NCI-H748 treated with DMSO at 0.1 percent for 48 hours (cell line): ENCODE results near the gene CIAPIN1.

ENCODE experiments used
- DNase-seq: peaks from one replicate; lab custom pipeline; 2025; lab: John Stamatoyannopoulos, UW

CIAPIN1 gene

DNA sequence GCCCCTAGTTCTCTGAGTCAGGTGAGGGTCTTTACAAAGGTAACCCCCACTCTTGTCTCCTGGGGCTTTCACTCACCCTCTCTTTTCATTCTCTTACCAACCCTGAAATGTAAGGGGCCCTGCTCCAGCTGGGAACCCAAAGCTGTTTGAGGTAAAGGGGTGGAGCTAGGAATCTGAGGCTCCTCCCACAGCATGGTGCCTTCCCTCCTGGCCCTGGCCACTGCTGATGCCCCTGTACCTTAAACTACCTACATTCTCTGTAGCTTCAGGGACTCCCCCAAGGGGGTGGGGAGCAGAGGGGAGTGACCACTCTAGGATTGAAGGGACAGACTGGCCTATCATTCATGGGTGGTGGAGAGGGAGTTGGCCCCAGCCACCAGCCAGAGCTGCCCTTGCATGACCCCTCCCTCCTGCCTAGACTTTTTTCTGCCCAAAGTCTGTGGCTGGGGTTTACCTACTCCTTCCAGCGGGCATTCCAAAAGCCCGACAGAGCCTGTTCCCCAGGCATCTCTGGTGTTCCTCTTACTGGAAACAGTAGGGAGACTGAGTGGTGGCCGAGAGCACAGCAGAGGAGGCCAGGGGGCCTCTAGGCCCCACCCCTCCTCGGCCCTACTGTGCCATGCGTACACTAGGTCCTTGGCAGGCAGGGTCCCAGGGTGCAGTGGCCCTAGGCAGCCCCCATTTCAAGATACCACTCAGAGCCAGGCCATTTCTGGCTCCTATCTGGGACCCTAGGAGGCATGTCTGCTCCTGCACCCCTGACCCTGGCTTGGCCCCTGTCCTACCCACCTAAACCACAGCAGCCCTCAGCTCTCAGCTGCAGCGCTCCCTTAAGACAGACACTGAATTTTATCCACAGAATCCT is 29.6 kb upstream of the CIAPIN1 start:
- no peak for DNase-seq

DNA sequence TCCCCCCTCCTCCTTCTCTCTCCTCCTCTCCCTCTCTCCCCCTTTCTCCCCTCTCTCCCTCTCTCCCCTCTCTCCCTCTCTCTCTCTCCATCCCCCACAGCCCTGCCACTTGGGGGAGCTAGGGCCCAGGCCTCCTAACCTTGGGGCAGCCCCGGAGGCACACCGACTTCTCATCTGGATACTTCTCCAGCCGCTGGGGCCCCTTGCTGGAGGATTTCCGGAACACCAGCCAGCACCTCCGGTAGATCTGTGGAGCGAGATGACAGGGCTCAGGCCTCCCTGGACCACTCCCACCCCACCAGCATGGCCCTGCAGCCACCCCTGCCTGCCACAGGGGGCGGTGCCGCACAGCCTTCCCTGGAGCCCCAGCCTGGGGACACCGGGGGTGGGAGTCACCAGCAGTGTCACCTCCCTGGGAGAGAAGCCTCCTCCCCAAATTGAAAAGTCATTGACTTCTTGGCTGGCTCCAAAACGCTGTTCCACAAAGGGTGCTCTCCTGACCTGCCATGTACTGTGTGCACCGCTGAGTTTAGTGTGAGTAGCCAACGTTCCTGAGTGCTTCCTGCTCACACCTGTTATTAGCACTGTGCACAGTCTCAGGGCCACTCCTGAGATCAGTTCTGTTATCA is 28.6 kb upstream of the CIAPIN1 start:
- peak; percentile 1 for DNase-seq

DNA sequence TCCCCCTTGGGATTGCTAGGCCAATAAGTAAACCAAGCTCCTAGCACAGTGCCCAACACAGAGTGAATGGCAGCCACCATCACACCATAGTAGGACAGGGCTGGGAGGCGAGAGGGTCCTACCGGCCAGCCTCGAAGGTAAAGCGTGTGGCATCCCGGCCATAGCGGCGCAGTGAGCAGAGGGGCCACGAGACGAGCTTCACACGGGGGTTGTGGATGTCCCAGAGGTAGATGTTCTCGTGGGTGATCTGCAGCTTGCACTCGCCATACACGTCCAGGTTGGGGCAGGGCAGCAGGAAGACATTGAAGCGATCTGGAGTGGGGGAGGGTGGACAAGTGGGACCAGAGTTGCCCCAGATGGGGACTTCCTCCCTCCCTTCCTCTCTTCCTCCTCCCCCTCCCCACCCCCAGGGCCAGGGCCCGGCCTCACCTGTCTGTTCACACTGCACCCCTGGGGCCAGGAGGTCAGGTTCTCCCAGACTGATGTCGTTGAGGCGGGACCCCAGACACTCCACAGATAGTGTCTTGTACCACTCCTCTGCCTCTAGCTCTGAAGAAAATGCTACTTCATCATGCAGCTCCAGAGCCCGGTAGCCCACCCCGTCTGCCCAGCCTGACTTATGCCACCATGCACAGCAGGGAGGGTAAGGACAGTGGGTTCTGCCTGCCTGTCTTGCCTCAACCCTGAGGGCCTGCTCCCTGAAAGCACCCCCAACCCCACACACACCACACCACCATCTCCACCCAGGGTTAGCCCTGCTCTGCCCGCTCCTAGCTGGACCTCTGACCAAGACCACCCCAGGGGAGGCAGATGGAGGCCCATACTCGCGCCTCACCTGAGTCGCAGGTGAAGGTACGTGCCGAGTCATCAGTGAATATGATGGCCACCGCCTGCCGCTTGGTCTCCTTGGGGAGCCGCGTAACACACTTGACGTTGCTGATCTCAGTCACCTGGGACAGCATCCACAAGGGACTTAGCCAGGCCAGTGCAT is 27.8 kb upstream of the CIAPIN1 start:
- no peak for DNase-seq

DNA sequence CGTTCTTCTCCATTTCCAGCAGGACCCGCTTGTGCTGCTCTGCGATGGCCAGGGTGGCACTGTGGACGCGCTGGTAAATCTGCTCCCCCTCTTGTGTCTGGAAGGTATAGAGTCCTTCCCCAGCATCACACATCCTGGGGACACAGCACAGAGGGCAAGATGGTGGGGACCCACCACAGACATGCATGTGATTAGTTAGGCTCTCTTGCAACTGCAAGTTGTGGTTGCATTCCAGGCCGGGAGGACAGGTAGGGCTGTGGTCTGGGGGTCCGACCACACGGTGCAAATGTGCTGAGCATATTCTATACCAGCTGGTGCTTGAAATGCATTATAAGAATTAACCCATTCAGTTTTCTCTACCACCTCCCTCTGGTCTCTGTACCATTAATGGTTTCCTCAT is 26.7 kb upstream of the CIAPIN1 start:
- no peak for DNase-seq

DNA sequence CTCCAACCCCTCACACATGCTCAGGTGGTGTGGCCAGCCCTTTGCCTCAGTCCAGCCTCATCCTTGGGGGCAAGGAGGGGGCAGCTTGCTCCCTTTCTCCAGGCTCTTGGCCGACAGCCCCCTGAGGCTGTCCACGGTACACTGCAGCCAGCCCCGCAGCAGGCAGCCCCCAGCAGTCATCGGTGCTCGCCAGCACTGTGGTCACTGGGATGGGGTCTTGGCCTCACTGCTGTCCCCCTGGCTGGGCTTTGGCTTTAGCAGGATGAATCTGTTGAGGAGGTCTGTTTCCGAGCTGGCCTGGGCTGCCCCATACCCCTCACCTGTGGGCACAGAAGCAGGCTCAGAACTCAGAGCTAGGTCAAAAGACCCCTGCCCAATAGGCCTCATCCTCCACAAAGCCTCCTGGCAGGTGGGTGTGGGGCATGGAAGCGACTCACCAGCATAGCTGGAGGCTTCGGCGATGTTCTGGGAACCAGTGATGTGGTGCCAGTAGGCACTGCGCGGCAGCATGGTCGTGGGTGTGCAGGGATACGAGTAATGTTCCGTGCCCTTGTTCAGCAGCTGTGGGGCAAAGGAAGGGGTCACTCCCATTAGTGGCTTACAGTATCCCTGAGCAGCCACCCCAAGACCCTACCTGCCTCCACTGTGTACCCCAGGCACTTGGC is 26.1 kb upstream of the CIAPIN1 start:
- DNase-seq = no peak

DNA sequence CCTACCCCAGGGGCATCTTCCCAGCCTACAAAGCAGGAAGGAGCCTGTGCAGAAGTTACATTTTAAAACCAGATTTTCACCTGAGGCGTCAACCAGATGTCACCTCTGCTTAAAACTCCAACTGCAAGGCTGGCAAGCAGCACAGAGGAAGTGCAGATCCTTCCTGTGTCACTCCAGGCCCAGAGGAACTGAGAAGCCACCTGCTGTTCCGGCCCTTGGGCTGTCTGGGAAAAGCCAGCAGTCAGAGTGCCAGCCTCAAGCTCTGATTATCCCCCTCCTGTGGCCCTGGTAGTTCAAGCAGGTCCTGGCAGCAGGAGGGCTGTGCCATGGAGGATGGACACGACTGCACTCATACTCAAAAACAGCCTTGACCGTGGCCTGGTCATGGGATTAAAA is 25.5 kb upstream of the CIAPIN1 start:
- no peak for DNase-seq

DNA sequence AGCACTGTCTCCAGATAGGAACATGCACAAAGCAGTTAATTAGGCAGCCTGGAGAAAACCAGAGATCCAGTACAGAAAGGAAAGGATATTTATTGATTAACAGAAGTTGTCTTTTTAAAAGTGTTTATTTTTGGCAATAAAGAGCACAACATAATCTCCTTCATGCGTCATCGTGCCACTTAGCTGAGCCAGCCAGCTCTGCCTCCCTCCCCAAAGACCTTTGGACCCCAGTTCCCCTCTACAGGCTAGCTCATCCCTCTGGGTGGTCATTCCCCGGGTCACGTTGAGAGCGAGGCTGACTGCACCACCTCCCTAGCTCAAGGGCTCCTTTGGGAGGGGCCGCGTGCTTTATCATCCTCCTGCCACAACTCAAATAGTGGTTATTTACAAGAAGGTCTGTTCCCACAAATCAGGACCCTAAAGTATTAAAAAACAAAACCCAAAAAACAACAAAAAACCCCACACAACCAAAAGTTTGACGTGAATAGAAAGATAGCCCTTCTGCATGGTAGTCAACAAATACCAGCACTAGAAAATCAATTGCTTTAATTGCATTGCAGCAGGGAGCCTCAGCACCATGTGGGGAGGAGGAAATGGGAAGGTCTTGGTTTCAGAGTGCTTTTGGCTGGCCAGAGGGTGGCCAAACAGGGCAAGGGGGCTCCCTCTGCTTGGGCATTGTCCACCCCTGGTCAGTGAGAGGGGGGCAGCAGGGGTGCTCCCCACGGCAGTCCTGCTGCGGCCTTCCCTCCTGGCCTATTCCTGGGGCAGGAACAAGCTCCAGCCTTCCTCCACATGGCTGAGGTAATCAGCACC is 24.9 kb upstream of the CIAPIN1 start:
- DNase-seq = no peak

DNA sequence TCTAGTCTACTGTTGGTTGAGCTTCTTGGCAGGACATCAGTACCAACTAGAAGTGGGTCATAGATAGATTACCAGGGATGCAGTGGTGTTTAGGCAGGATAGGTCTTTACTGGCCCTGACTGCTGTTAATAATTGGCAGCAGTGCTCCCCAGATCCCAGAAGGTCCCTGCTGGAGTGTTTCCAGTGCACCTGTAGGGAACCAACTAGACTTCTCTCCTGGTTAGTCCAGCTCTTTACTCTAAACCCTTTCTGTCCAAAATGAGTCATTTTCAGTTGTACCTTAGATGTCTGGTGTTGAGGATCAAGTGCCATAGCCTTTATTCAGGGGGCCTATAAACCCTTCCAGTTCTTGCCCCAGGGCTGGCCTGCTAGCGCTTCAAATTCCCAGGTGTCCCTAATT is 24.0 kb upstream of the CIAPIN1 start:
- DNase-seq = no peak

DNA sequence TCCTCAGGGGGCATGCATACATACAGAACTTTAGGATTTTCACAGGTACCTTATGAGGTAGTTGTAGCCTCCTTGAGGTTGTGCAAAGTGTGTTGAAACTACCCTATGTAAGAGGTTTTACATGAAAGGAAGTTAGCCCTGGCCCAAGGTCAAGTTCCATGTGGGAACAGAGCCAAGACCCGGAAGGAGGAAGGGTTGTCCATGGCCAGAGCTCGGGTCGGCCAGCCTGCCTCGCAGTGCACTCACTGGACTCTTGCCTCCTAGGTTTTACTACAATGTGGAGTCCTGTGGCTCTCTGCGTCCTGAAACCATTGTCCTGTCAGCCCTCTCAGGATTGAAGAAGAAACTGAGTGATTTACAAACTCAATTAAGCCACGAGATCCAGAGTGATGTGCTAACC is 23.5 kb upstream of the CIAPIN1 start:
- no peak for DNase-seq

DNA sequence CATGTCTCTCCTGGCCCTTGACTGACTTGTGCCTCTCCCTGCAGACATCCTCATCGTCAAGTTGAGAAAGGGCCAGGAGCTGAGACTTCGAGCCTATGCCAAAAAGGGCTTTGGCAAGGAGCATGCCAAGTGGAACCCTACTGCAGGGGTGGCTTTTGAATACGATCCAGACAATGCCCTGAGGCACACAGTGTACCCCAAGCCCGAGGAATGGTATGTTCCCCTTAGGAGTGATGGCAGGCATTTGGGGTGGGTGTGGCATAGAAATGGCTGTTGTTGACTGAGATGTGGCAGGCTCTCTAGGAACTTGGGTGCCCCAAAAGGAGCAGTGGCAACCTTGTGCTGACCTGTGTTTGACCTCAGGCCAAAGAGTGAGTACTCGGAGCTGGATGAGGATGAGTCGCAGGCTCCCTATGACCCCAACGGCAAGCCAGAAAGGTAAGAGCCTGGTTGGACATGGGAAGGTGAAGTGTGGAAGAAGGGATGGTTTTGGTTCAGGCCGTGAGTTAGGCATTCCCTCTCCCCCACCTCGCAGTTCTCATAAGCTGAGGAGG is 22.8 kb upstream of the CIAPIN1 start:
- no peak for DNase-seq

DNA sequence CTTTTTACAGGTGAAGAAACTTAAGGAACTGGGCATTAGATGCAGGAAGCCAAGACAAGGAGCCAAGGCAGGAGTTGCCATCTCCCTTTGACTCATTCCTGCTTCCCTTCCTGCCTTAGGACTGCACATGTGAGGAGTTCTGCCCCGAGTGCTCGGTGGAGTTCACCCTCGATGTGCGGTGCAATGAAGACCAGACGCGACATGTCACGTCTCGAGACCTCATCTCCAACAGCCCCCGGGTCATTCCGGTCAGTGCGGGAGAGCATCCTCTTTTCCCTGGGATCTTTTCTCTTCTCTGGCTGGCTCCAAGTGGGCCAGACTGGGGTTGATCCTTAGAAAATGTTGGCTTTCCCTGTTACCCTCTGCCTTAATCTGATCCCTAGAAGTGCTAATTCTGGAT is 21.9 kb upstream of the CIAPIN1 start:
- DNase-seq = no peak

DNA sequence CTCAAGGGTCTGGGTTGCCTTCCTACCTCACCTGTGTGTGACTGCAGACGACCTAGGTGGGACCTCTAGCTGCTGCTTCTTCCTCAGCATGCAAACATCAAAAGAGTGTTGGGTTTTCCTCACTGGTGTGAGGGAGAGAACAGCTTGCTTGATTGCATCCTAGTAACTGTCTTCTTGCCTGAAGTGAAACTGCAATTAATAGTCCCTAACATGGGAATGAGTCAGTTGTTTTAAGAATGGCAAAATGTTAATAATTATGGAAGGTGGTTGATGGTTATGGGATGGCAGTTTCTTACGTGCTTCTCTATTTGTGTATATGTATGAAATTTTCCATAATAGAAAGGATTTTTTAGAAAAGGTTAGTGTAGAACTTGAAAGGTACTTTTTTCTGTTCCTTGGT is 21.2 kb upstream of the CIAPIN1 start:
- no peak for DNase-seq

DNA sequence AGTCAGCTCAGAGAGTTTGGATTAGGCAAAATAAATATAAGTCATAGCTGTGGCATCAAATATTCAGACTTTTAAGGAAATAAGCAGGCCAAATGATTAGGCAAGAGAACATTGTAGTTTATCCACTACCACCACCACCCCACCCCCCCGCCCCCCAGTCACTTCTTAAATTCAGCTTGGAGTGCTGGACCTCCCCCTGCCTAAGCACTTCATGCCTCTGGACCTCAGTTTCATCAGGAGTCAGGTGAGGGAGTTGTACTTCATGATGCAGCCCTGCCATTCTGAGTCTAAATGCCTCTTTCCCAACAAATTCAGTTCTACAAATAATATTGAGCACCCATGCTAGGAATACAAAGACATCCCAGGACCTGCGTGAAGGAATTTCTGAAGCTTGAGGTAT is 17.3 kb upstream of the CIAPIN1 start:
- no peak for DNase-seq

DNA sequence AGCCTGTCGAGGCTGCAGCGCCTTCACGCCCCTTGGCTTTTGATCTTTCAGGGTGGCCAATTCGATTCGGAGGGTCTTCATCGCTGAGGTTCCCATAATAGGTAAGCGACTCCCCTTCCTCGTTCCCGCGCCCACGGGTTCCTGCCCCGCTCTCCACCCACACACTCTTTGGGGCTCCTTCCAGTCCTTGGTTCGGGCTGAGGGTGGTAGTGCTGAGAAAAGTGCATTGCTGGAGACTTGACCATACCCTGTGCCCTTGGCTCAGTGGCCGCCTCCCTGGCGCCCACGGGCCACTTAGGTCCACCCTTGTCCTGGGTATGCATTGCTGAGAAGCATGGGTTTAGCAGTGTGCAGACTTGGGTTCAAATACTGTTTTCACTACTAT is 15.8 kb upstream of the CIAPIN1 start:
- DNase-seq = no peak

DNA sequence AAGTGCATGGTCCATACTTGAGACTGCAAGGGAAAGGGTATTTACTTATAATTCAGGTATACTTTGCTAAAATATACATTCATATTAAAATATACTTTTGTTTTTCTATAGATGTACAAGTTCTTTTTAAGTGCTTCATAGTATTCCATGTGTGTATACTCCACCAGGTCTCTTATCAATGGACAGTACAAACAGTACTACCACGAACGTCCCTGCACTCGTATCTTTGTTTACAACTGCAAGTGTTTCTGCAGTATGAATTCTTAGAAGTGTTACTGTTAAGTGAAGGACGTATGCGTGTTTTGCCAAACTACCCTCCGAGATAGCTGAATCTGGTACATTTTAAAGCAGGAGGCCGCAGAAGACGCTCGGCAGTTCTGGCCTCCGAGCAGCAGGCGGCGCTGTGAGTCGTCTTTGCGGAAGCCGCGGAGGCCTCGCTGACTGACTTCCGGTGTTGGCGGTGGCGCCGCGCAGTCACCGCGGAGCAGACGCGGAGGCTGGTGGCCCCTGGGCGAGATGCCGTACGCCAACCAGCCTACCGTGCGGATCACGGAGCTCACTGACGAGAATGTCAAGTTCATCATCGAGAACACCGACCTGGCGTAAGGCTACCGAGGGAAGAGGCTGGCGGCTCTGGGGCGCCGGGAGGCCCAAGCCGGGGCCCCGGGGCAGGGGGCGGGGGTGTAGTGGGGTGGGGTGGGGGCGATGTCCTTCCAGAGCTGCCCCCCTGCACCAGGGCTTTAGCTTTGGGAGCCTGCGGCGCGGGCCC is 15.2 kb upstream of the CIAPIN1 start, which contains the start of gene POLR2C:
Gene POLR2C (plus strand): TSS at position 471 of the 769 bp plus-strand sequence. CDS start 46 bp downstream, at position 517.
- DNase-seq = peak; percentile 50

DNA sequence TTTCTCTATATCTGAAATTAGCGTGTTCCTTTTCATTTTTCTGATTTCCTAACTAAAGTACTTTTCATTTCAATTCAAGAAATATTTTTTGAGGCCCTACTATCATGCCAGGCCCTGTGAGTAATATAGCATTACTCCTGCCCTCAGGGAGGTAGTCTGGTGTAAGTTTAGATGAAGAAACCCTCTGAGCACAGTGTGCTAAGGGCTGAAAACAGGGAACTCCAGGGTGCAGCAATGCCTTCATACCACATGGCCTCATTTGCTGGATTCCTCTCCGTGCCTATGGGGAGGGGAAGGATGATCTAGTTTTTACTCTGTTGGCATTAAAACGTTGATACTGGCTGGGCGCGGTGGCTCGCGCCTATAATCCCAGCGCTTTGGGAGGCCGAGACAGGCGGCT is 4.8 kb upstream of the CIAPIN1 start:
- no peak for DNase-seq

DNA sequence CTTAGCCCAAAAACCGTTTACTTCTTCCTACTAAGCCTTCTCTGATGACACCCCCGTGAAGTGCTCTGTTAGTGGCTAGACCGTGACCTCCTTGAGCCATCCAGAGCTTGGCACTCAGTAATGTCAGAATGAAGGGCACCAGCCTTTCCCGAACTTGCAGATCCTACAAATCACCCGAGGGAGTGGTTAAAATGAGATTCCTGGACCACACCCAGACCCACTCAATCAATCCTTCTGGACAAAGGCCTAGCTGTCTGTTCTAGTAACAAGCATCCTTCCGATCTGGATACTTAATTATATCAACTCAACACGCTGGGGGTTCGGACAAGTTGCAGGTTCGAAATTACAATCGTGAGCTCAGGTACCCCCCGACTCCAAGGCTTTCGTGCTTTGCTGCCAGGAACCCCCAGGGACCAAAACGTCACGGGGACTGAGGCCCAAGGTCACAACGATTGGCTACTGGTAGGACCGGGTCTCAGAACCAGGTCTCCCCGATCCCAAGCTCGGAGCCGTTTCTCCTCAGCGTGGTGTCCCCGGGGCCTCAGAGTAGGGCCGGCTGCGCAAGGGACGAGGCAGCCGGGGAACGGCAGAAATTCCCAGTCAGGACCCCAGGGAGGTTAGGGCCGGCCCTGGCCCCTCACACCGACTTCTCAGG is 527 bp downstream of the CIAPIN1 start:
- peak; percentile 1 for DNase-seq

DNA sequence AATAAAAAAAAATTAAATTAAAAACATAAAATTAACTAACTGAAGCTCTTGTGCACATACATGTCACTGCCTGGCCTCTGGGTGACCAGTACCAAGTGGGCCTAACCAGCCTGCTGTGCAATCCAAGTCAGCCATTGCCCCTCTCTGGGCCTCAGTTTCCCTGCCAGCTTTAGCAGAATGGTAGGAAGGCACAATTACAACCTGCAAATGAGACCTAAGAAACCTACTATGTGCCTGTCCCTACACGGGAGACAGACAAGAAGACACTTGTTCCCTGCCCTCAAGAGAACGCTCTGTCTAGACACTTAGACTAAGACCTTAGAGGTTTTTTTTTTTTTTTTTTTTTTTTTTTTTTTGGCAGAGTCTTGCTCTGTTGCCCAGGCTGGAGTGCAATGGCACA is 1.7 kb downstream of the CIAPIN1 start:
- DNase-seq = no peak

DNA sequence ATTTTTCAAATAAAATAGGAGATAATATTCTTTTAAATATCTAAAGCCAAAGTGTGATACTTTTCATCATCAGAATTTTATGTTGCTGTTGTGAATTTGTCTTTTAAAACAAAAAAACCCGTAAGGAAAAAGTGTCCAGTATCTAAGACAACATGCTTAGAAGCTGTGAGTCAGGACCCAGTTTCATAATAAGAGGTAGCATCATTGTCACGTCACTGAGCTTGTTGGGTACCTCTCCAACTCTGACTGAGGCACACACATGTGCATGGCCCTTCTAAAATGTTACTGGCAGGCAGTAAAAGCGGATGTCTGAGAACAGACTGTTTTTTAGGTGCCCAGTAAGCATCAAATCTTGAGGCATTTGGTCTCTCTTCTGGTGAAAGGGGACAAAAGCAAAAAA is 2.5 kb downstream of the CIAPIN1 start:
- DNase-seq = no peak
